ENCODE results near the gene PDE3A.
A peak's percentile ranks its signal among the peaks of the same experiment; 100 is the strongest.
"Not testable (repeated sequence)": the region's sequence is repeated elsewhere in the genome, so short reads cannot be mapped to it uniquely, and the experiment has no call there.

The PDE3A gene

DNA sequence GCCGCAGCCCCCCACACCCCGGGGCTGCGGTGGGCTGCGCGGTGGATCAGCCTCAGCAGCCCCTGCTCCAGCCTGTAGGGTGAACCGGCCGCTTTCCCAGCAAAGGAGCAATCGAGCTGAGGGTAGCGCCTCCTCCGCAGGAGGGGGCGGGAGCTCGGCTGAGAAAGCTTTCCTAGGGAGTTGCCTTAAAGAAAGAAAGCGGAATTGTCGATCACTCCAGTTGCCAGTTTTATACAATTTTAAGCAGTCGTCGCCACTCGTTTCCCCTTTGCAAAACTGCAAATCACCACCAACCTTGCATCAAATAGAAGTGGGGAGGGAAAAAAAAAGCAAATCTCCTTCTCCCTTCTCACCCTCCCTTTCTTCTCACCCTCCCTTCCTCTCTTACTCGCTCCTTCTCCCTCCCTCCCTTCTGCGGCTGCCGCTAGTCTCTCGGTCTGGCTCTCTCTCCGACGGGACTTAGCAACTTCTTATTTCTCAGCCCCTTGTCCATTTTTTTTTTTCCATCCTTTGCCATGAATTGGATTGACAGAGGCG is at the start of gene PDE3A:
Gene PDE3A (plus strand): TSS at position 424 of the 537 bp plus-strand sequence. CDS start 748 bp downstream, outside the sequence.
- no peak for DNase-seq

DNA sequence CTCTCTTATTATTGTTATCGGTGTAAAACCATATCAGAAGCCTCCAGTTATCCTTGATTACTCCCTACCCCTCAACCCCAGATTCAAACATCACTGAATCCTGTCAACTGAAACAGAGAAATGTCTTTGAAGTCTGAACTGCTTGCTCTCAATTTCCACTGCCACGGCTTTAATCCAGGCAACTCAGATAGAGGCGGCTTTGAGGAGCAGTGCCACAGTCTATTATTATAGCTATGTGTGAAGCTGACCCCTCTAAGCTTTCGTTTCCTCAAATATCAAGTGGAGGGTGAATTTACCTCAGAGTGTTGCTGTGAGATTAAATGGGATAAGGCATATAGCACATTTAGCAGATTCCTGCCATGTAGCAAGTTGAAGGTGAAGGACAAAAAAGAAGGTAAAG is 49.0 kb upstream of the PDE3A start:
- no peak for DNase-seq

DNA sequence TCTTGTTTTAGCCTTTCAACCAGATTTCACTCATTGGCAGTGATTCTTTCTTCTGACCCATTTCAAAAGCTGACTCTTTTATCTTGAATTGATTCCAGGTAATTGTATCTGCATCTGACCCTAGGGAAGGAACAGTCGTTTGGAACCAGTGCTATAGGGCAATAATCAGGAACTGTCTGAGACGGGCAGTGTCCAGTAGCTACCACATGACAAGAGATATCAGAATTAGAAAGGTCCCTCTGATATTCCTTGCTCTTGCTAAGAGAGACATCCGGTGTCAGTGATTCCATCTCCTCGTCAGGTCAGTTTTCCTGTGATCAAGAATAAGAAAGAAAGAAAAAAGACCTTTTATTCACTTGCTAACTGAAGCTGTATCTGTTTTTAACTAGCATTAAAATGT is 47.8 kb upstream of the PDE3A start:
- DNase-seq: no peak

DNA sequence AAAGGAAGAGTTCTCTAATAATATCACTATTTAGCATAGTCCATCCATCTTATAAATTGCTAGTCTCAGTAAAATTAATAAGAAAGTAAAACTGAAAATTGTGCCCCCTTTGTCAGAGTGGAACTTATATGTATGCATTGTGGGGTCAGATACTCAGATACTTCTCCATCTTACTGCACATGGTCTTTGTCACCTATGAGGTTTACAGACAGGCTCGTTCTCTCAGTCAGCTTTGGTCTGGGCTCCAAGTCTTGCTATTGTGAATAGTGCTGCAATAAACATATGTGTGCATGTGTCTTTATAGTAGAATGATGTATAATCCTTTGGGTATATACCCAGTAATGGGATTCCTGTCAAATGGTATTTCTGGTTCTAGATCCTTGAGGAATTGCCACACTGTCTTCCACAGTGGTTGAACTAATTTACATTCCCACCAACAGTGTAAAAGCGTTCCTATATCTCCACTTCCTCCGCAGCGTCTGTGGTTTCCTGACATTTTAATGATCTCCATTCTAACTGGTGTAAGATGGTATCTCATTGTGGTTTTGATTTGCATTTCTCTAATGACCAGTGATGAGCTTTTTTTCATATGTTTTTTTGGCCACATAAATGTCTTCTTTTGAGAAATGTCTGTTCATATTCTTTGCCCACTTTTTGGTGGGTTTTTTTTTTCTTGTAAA is 37.4 kb upstream of the PDE3A start:
- DNase-seq: not testable (repeated sequence)

DNA sequence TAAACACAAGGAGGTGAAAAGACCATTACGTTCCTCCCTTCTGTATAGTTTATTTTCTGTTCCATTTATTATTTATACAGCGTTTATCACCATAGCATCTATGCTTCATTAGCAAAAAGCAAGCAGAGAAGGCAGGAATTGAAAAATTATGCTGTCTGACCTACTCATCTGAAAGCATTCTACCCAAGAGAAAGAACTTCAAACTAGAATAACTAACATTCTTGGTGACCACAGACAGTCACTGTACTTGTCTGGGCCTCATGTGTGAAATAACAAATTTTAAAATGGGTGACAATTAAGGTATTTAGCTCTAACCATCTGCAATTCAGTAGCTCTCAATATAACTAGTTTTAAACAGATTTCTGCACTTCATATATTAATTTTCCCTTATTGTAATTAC is 29.3 kb upstream of the PDE3A start:
- no peak for DNase-seq

DNA sequence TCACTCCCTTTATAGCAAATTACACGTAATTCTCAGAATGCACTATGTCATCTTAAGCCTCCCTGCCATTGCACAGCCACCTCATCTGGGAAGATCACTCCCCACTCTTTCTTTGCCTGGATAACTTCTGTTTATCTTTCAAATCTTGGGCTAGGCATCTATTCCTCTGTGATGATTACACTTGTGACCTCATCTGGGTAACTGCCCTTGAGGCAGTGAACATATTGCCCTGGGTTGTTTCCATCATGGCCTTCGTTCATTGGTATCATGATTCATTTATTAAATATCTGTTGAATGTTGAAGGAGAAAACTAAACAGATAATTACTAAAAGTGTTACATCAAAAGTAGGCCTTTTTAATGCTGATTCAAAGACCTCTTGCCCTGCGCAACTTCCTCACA is 26.2 kb upstream of the PDE3A start:
- DNase-seq: no peak

DNA sequence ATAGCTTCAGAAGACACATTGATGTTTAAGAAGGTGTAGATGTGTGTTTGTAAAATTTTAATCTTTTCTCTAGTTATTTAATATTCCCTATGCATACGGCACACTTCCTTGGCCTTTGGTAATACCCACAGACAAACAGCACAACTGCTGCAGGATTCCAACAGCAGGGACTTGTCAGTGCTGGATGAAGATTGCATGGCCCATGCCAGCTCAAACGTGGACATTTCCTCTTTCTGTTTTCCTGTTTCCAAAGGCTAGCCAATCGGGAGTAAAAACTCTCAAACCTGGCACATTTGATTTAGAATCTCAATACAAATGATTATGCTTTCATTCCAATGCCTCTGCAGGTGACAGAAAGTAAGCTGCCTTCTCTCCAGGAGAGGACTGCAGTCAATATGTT is 22.5 kb upstream of the PDE3A start:
- DNase-seq: no peak

DNA sequence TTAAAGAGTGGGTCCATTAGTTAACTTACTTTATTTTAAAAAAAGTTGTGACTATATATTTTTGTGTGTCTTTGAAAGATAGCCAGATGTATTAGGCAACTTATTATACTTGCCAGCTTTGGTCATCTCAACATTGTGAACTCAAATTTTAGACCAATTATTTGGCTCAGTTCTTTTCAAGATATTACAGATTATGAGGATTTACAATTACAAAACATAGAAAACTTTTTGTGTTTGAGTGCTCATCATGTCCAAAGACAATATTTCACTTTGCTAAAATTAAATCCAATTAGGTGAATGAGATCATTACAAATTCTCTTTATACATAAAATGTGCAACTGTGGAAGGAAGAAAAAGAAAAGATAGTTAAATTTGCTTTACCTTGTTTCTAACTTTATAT is 18.3 kb upstream of the PDE3A start:
- no peak for DNase-seq

DNA sequence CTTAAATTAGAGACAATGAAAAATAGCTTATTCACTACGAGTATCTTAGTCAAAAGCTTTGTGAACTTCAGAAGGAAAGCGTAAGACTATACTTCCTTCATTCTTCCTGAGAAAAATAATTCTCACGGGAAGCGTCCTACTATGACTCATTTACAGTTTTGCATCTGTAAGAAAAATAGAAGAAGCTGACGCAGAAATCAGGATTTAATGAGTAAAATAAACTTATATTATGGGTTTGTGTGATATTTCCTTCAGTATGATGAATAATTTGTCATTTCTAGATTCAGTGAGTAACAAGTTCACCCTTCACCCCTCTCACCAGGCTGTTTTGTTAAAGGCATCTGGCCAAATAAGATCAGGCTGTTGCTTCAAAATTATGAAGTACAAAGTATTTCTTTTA is 17.8 kb upstream of the PDE3A start:
- no peak for DNase-seq

DNA sequence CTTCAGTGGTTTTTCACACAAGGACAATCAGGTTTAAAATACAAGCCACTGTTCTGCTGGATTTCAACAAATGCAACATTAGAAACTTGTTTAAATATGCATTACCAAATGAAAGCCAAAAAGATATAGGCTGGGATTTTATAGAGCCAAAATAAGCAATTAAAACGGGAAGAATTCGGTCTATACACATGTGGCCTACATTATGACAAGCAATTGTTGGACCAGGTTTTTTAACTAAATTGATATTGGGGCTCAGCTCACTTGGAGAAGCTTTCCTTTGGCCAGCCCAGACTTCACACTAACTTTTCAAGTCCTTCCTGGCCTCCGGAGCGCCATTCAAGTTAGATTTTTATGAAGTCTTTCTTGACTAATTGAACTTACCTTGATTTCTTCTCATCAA is 16.9 kb upstream of the PDE3A start:
- DNase-seq: no peak

DNA sequence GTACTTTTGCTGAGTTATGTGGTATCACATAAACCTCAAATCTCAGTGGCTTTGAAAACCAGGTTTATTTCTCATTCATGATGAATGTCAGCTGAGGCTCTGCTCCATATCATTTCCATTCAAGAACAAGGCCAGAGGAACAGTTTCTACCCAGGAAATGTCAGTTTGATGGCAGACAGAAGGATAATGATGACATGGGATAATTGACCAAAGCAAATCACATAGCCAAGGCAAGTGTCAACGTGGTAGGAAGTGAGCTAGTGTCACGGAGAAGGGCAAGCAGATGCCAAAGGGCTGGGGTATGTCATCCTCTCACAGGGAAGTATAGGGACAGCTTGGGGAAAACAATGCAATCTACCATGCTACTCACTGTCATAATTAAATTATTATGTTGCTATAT is 12.3 kb upstream of the PDE3A start:
- no peak for DNase-seq

DNA sequence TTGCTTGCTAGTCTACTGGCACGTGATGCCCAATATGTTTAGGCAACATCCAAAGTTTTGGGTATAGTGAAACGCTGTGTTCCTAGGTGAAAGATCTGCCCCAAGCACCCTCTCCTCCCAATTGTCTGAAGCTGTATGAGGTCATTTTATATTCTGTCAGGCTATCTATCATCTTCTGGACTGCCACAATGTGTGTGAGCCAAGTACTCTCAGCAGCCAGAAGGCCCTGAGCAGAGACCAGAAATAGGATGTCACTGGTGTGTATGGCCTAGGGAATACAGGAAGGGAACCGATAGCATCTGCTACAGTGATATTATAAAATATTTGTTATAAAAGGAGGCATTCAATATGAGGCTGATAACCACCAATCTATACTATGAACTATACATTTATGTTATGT is 7.9 kb upstream of the PDE3A start:
- no peak for DNase-seq

DNA sequence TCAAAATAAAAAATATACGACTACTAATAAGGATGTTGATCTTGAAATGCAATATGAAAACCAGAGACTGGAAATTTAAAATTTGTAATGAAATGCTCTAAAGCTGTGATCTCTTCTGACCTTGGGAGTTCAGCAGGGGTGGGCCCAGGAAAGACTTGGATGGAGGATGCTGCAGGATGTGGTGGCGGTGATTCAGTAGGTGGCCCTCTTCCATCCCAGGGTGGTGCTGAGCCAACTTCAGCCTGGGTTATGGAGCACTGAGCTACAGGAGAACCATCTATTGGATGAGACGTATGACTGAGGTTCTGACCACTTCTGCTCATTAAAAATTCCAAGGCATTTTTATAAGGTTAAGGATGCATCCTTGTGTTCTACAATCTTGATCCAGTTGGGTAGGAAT is 6.9 kb upstream of the PDE3A start:
- no peak for DNase-seq

DNA sequence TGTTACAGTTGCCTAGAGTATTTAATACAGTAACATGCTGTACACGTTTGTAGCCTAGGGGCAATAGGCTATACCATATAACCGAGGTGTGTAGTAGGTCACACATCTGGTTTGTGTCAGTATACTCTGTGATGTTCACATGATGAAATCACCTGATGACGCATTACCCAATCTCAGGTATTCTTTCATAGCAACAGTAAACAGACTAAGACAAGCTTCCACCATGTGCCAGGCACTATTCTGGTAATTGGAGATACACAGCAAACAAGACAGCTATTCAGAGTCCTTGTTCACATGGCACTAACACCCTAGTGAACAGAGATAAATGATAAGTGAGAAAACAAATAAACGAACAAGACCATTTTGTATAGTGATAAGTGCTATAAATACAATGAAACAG is 3.8 kb upstream of the PDE3A start:
- no peak for DNase-seq

DNA sequence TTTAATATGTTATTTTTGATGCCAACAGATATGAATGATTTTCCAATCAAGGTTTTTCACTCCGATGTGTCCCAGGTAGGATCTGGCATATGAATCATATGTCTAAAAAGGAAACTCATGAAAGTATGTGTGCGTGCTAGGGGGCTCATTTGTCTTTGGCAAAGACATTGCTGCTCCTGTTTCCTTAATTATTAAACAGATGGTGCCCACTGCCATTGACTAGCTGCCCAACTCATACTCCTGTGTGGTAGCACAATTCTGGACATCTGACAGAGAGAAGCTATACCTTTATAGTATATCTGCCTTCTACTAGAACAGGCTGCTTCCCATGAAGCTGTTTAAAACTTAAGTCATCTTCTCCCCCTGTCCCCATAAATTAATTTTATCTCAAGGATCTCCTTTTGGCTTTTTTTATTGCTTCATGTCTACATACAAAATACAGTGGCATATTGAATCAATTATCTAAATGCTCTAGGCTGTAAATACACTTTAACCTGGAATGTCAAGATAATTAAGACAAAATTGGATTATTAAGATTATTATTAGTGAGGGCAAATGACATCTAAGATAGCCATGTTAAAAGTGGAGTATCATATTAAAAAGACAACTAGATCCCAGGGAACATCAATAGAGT is 1.4 kb upstream of the PDE3A start:
- DNase-seq: no peak

DNA sequence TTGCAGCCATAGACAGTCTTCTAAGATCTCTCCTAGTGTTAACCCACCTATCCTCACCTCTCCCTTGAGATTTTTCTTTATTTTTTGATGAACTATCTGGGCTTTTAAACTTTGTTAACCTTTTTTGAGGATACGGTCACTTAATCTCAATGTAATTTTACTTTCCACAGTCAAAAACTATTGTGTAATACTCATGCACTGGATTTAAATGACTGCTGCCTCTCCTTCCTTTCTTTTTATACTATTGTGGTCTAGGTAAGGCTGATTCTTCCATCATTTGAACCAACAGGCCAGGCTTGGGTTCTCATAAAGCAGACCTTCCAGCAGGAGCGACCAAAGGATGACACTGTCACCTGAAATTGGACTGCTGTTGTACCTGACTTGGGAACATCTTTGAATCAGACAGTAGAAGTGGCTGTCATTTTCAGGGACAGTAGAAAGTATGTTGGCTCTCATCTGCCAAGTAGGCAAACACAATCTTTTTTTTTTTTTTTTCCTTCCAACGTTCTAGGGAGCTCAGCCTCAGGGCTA is 689 bp upstream of the PDE3A start:
- DNase-seq: no peak

DNA sequence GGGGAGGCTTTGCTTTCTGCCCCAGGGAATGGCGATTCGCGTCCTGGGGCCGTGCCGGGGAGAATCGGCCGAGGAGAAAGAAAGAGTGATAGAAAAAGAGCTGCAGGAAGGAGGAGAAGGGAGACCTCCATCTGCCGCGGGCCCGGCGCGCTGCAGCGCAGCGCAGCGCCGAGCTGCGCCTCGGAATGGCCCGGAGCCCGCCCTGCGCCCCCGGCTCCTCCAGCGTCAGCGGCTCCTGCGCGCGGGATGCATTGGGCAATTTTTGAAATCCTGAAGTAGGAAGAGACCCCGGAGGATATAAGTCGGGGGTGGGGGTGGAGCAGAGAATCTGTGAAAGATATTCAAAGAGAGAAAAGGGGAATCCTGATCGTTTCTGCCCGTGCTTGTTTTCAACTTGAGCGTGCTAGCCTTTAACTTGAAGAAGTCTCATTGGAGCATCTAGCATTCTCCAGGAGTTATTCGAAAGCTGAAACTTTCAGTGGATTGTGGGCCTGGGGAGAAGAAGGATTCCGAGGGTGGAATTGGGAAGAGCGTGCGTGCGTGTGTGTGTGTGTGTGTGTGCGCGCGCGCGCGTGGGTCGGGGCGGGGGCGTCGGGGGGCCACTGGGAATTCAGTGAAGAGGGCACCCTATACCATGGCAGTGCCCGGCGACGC is 441 bp downstream of the PDE3A start:
- no peak for DNase-seq

DNA sequence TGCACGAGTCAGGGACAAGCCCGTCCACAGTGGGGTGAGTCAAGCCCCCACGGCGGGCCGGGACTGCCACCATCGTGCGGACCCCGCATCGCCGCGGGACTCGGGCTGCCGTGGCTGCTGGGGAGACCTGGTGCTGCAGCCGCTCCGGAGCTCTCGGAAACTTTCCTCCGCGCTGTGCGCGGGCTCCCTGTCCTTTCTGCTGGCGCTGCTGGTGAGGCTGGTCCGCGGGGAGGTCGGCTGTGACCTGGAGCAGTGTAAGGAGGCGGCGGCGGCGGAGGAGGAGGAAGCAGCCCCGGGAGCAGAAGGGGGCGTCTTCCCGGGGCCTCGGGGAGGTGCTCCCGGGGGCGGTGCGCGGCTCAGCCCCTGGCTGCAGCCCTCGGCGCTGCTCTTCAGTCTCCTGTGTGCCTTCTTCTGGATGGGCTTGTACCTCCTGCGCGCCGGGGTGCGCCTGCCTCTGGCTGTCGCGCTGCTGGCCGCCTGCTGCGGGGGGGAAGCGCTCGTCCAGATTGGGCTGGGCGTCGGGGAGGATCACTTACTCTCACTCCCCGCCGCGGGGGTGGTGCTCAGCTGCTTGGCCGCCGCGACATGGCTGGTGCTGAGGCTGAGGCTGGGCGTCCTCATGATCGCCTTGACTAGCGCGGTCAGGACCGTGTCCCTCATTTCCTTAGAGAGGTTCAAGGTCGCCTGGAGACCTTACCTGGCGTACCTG is 1.1 kb downstream of the PDE3A start:
- DNase-seq: peak; percentile 14

DNA sequence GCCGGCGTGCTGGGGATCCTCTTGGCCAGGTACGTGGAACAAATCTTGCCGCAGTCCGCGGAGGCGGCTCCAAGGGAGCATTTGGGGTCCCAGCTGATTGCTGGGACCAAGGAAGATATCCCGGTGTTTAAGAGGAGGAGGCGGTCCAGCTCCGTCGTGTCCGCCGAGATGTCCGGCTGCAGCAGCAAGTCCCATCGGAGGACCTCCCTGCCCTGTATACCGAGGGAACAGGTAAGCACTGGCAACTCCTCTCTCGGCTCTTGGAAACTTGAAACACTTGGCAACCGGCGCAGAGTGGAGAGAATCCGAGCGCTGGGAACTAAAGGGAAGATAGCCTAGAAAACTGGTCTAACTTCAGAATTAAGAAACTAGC is 1.7 kb downstream of the PDE3A start:
- no peak for DNase-seq

DNA sequence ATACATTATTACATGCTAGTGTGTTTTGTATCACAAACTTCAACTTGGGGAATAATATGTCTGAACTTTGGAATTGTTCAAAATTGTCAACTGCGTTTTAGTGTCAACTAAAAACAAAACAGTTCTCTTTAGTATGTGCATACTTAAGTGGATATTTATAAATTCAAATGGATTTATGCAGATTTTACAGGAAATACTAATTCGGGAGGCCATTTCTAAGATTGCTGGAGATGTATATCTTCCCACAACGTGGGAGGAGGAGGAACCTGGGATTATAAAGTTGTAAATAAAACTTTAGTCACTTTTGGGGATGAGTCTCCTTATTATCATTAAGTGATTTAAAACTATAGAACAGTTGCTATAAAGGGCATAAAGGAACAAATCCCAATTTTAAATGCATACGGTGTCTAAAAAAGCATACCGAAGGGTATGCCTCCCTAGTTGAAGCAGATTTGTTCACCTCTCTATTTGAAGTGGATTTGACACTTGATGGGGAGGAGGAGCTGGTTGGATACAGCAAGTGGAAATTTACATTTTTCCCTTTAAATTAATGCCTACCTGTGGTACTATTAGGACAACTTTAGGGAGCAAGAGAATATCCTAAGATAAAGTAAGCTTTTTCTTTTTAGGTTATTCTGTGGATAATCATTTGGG is 2.7 kb downstream of the PDE3A start:
- DNase-seq: no peak

DNA sequence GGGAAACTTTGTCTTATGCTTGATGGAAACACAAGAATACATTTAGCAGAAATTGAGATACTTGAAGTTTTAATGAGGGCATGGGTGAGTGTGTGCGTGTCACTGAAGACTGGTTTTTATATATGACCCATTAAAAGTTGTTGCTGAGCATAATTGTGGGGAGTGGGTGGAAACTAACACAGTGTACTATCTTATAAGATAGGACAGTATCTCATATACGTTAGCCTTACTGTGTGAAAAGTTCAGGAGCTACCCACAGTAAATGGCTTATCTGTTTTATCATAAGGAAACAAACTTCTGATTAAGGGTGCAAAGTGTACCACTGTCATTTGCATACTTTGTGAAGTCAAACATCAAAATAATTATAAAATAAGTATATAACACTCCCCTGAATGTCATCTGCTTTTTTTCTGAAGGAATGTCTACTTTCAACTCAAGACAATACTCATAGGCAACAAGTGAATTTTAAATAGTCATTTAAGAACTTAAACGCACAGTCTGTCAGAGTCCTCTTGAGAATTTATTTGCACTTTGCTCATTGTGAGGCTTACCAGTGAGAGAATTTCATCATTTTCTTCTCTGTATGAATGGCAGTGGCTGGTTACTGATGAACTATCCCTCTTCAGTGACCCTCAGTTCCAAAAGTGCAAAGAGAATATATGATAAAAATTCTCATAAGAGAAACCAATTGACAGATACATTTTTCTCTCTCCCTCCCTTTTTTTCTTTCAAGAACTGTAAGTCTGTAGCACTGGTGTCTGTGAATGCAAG is 4.2 kb downstream of the PDE3A start:
- no peak for DNase-seq

DNA sequence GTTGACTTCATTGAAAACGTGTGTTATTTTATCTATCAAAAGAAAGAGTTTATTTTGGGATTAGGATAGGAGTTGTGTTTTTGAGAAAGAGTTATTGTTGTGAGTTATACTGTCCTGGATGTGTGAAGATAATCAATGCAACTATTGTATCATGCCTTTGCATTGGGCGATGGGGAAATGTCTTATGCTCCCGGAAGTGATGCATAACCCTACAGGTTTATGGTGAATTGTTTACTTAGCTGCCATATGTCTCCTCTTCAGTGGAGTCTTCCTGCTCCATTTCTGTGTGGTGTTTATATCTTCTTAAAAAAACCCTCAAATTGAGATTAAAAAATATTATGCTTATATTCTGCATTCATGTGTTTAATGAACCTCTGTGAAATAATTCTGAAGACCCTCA is 6.5 kb downstream of the PDE3A start:
- no peak for DNase-seq

Data from activated CD4-positive, alpha-beta T cell treated with anti-CD3 and anti-CD28 coated beads for 48 hours (primary cell).